Islet precursor cell (in vitro differentiated cells): ENCODE measurements around the gene KRT28.
"Not testable (repeated sequence)": the region's sequence is repeated elsewhere in the genome, so short reads cannot be mapped to it uniquely, and the experiment has no call there.

Source experiments
- DNase-seq: peaks from one replicate; pipeline ENCODE4 v3.0.0-alpha.2; 2018

The KRT28 gene

DNA sequence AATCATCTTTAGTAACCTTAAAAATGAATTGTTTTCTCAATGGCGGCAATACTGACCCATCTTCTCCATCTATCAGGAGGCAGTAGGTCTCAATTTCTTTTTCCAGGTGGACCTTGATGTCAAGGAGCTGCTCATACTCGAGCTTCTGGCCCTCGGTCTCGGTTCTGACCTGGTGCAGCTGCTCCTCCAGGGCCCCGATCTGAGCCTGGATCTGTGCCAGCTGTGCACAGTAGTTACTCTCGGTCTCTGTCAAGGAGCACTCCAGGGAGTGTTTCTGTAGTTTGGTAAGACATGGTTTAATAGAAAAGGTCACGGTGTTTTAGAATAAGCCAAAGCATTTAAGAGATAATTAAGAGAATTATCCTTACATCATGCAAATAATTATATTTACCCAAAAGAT is 22.3 kb downstream of the KRT28 start:
- DNase-seq = no peak

DNA sequence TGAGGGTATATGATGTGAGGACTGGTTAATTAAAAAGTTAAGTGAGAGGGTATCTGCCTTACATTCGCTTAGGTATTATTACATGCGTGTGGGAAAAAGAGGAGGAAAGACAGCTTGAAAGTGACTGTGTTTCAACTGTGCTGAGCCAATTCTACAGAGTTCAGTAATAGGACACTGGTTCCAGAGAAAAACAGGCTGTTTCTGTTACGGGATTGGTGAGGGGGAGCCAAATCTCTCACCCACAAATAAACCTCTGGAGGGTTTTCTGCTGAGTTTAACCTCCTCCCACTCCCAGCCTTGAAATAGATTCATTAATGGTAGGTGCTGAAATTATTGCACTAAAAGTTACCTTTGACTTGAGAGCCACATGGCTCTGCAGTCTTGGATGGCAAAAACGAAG is 23.8 kb downstream of the KRT28 start:
- DNase-seq = no peak

GRCh38 chr17:40772101-40772500 is 27.7 kb downstream of the KRT28 start, which contains the start of gene KRT26:
Gene KRT26 (minus strand): TSS chr17:40772201. CDS start chr17:40772113, 88 bp downstream.
- no peak for DNase-seq

GRCh38 chr17:40765657-40766056 is 34.1 kb downstream of the KRT28 start:
- DNase-seq = no peak

DNA sequence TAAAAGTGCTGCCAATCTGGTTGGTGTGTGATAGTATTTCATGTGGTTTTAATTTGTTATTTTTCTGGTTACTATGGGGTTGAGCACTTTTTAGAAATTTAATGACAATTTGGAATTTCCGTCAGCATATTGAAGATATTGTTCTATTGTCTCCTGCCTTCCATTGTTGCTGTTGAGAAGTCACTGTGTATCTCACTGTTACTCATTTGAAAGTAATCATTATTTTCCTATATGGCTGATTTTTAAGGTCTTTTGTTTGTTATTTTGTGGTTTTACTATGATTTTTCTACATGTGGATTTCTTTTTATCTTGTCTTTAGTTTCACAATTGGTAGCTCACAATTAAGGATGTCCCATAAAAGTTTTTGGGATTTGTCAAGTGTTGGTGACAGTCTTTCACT is 36.0 kb downstream of the KRT28 start:
- no peak for DNase-seq

- no peak for DNase-seq
These were observed 39.4 kb downstream of the KRT28 start for GRCh38 chr17:40760105-40761016.

DNA sequence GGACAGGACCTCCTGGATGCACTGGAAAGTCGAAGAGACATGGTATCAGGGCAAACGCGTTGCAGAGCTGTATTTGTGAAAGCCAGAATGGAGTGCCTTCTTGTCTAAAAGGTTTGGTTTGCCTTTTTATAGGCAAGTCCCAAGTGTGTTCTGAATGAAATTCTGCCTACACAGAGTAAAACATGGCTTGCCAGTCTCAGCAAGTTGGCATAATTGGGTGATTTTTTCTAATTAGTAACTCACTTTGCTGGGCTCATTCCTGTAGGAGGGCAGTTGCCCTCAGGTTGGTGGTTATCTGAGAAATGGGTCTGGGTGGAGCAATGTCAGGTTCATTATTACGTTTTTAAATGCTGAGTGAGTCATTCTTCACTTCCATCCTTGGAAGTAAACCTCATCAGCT is 44.5 kb downstream of the KRT28 start, which contains the start of gene KRT25:
Gene KRT25 (minus strand): TSS at position 101 of the 400 bp plus-strand sequence. CDS start 60 bp downstream, at position 41.
- DNase-seq = no peak

- DNase-seq = no peak
These were observed 46.0 kb downstream of the KRT28 start for GRCh38 chr17:40753804-40754203.

- no peak for DNase-seq
These were observed 48.7 kb downstream of the KRT28 start for GRCh38 chr17:40751065-40751464.

DNA sequence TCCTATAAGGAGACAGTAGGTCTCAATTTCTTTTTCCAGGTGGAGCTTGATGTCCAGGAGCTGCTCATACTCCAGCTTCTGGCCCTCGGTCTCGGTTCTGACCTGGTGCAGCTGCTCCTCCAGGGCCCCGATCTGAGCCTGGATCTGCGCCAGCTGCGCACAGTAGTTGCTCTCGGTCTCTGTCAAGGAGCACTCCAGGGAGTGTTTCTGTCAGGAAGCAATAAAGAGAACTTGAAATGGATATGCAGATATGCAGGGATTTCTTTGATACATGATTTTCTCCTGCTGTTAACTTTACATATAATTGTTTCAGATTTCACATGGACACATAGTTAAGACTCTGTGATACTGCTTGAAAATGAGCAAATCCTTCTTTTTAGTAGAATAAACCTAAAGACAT is 49.4 kb downstream of the KRT28 start:
- no peak for DNase-seq

- not testable (repeated sequence) for DNase-seq
These were observed 51.1 kb downstream of the KRT28 start for GRCh38 chr17:40748666-40749065.
